ENCODE results near the gene THUMPD2. TPM values are rescaled to one million over a fixed set of nuclear protein-coding genes. Genes with fewer than 3 reads are reported as not detected.
"Not testable (repeated sequence)": the region's sequence is repeated elsewhere in the genome, so short reads cannot be mapped to it uniquely, and the experiment has no call there.

Gene THUMPD2, protein sequence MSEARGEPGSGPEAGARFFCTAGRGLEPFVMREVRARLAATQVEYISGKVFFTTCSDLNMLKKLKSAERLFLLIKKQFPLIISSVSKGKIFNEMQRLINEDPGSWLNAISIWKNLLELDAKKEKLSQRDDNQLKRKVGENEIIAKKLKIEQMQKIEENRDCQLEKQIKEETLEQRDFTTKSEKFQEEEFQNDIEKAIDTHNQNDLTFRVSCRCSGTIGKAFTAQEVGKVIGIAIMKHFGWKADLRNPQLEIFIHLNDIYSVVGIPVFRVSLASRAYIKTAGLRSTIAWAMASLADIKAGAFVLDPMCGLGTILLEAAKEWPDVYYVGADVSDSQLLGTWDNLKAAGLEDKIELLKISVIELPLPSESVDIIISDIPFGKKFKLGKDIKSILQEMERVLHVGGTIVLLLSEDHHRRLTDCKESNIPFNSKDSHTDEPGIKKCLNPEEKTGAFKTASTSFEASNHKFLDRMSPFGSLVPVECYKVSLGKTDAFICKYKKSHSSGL
- 4.3 and 6.0 TPM in 2 replicates for total RNA-seq

DNA sequence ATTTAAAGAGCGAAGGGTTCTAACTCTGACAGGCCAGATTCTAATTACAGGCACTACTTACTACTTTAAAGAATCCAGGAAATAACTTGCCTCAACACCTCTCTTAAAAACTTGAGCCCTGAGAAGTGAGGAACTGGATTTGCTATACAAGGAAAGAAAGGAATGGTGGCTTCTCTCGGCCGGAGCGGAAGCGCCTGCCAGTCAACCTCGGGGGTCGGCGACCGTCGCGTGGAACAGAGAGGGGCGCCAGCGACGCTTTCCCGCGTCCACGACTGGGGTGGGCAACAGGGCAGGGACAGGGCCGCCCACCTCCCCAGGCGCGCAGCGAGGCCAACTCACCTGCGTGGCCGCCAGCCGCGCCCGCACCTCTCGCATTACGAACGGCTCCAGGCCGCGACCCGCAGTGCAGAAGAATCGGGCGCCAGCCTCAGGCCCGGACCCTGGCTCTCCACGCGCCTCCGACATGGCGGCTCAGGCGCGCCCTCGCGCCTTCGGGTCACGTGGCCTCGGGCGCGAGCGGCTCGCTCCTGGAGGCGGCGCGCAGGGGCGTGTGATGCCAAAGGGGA lies at the start of gene THUMPD2:
THUMPD2 (minus strand) TSS at position 484 of the 566 bp plus-strand sequence; CDS start at position 465, 19 bp downstream.
- DNase-seq (ENCODE audit: extremely low read depth, low read depth, low spot score) = no peak

DNA sequence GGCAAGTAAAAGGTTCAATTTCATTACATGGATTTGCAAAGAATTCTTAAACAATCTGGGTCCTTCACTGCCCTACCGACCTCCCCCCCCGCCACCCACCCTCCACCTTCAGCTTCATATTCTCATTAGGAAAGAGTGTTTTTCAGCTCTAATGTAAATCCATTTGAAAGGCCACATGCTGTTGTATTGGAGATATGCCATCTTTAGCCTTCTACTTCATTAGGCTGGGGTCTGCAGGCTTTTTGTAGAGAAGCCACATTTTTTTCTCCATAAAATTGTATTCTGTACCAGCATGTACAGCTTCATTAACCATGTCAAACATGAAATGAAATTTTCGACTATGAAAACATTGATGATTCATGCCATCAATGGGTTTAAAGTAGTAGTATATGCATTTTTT lies 42.8 kb upstream of the THUMPD2 start:
- no peak for DNase-seq (ENCODE audit: extremely low read depth, low read depth, low spot score)

DNA sequence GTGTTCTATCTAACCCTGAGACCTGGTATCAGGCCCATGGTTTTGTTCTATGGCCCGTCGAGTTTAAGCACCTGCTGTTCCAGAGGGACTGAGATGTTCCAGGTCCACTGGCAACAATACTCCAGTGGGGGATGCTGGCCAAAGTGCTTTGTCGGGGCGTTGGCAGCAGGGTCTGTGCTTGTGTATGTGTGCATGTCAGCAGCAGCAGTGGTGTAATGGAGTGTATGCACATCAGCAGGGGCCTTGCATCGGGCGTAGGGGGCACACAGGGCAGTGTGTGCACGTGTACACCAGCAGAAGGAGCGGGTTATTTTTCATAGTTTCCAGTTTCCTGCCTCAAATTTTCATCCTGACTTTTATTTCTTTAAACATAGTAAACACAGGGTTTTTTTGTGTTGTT lies 37.8 kb upstream of the THUMPD2 start:
- DNase-seq (ENCODE audit: extremely low read depth, low read depth, low spot score) = no peak

DNA sequence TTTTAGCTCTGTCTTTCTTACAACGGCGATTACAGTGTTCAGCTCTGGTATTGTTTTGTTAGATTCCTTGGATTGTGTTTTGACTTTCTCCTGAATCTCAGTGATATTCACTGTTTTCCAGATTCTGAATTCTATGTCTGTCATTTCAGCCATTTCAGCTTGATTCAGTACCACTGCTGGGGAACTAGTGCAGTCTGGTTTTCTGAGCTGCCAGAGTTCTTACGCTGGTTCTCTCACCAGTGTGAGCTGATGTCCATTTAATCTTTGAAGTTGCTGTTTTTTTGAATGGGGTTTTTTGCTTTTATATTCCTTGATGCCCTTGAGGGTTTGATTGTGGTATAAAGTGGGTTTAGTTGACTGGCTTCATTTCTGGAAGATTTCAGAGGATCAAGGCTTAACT lies 37.4 kb upstream of the THUMPD2 start:
- DNase-seq (ENCODE audit: extremely low read depth, low read depth, low spot score) = no peak

DNA sequence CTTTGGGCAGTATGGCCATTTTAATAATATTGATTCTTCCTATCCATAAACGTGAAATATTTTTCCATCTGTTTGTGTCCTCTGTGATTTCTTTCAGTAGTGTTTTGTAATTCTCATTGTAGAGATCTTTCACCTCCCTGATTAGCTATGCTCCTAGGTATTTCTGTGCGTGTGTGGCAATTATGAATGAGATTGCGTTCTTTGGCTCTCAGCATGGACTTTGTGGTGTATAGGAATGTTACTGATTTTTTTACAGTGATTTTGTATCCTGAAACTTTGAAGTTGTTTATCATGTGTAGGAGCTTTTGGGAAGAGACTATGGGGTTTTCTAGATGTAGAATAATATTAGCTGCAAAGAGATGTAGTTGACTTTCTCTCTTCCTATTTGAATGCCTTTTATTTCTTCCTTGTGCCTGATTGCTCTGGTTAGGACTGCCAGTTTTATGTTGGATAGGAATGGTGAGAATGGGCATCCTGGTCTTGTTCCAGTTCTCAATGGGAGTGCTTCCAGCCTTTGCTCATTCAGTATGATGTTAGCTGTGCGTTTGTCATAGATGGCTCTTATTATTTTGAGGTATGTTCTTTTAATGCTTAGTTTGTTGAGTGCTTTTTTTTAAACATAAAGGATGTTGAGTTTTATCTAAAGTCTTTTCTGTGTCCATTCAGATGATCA lies 27.0 kb upstream of the THUMPD2 start:
- no peak for DNase-seq (ENCODE audit: extremely low read depth, low read depth, low spot score)

DNA sequence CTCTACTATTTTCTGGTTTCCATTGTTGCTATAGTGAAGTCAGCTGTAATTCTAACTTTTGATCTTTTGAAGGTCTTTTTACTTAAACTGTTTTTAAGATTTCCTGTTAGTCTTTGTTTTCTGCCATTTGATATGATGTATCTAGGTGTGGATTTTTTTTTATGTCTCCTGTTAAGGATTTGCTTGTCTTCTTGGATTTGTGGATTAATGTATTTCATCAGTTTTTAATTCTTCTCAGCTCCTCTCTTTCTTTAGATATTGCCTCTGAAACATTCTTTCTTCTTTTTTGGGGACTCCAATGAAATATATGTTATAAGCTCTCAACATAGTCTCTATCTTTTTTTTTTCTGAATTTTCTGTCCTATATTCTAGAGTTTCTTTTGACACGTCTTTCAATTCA lies 24.8 kb upstream of the THUMPD2 start:
- DNase-seq (ENCODE audit: extremely low read depth, low read depth, low spot score) = no peak

DNA sequence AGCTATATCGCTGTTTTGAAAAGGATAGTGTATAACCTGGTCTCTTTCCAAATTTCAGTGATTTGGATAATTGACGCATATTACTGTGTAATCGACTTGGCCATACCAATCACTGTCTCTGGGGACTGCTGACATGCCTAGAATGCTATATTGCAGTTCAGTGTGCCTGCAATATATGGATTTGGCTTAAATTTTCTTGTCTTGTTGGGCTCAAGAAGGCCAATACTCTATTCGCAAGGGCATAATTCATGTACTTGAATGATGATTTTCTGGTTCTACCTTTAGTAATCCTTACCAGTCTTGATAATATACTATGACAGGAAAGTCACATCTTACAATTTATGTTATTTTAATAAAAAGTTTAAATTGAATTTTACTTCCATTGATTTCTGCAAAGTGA lies 21.7 kb upstream of the THUMPD2 start:
- DNase-seq (ENCODE audit: extremely low read depth, low read depth, low spot score) = no peak

DNA sequence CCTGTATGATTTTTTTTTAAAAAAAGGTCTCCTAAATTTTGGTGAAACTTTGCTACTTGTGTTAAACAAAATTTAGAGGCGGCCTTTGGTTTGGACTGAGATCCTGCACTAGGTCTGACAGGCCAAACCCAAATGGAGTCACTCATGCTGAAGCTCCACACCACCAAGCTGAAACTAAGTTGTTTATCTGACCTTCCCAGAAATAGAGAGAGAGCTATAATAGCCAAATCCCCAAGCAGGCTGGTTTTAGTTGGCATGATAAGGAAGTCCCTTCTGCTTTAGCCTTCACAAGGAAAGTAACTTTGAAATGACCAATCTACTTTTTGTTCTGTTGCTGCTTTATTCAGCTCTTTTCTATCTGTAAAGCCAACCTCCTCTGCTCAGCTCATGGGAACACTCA lies 17.1 kb upstream of the THUMPD2 start:
- no peak for DNase-seq (ENCODE audit: extremely low read depth, low read depth, low spot score)

DNA sequence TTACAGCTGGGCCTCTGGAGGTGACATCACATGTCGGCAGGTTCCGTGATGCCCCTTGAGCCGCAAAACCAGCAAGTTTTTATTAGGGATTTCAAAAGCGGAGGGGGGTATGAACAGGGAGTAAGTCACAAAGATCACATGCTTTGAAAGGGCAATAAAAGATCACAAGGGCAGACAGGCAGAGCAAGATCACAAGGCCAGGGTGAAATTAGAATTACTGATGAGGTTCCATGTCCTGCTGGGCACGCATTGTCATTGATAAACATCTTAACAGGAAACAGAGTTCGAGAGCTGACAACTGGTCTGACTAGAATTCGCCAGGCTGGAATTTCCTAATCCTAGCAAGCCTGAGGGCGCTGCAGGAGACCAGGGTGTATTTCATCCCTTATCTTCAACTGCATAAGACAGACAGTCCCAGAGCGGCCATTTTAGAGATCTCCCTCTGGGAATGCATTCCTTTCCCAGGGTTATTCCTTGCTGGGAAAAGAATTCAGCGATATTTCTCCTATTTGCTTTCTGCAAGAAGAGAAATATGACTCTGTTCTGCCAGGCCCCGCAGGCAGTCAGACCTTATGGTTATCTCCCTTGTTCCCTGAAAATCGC lies 11.3 kb upstream of the THUMPD2 start:
- not testable (repeated sequence) for DNase-seq (ENCODE audit: extremely low read depth, low read depth, low spot score)

DNA sequence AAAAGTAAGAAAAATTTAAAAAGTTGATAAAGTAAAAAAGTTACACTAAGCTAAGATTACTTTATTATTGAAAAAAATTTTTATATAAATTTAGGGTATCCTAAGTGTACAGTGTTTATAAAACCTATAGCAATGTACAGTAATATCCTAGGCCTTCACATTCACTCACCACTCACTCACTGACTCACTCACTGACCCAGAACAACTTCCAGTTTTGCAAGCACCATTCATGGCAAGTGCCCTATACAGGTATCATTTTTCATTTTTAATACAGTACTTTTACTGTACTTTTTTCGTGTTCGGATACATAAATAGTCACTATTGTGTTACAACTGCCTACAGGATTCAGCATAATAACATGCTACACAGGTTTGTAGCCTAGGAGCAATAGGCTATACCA lies 8.9 kb upstream of the THUMPD2 start:
- no peak for DNase-seq (ENCODE audit: extremely low read depth, low read depth, low spot score)

DNA sequence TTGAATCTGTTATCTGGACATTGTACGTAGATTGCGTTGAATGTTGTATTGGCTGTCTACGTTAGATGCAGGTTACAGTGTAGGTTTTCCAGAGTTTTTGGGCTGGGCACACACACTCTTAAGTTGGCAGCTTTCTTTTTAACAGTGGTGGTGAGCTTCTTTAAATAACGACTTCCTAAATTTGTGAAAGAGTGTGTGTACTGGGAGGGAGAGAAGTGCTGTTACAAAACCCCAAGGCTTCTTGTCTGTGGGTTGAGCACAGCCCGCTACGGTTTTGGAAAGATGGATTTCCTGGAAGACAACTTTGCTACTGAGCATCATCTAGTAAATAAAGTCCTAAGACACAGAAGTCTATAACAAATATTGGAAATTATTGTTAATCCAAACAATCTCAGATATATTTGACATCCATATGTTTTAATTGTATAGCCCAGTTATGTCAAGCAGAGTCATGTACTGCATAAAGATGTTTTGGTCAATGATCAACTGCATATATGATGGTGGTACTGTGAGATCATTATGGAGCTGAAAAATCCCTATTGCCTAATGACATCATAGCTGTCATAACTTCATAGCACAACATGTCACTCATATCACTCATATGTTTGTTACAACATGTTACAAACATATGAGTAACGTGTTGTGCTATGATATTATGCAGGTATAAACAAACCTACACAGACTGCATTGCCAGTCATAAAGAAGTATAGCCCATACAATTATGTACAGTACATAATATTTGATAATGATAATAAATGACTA lies 7.9 kb upstream of the THUMPD2 start:
- DNase-seq (ENCODE audit: extremely low read depth, low read depth, low spot score) = no peak

DNA sequence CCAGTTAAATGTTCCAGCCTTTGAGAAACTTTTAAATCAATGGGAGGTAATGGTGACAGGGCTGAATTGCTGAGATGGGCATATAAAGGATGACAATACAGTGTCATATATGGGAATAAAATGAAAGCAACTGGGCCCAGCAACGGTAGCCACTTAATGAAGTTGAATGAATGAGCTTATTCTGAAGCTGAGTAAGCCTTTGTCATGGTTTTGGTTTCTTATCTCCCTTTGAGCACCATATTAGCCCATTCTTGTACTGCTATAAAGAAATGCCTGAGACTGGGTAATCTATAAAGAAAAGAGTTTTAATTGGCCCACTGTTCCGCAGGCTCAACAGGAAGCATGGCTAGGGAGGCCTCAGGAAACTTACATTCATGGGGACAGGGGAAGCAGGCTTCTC lies 3.5 kb upstream of the THUMPD2 start:
- no peak for DNase-seq (ENCODE audit: extremely low read depth, low read depth, low spot score)

DNA sequence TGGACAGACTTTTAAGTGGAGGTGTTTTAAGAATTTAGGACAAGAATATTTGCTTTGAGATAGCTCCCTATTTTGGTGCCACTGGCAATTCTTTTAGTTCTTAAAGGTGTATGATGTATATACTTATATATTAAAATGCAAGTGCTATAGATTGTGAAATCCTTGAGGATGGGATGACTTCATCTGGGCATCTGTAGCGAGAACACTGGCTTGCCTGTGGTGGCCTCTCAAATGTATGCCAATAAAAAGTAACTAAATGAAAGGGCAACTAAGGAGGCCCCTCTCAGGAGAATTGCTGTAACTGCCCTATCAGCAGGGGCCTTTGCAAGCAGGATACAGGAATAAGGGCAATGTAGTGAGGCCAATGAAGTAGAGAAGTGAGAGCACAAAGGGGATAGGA lies 2.6 kb upstream of the THUMPD2 start:
- DNase-seq (ENCODE audit: extremely low read depth, low read depth, low spot score) = no peak

DNA sequence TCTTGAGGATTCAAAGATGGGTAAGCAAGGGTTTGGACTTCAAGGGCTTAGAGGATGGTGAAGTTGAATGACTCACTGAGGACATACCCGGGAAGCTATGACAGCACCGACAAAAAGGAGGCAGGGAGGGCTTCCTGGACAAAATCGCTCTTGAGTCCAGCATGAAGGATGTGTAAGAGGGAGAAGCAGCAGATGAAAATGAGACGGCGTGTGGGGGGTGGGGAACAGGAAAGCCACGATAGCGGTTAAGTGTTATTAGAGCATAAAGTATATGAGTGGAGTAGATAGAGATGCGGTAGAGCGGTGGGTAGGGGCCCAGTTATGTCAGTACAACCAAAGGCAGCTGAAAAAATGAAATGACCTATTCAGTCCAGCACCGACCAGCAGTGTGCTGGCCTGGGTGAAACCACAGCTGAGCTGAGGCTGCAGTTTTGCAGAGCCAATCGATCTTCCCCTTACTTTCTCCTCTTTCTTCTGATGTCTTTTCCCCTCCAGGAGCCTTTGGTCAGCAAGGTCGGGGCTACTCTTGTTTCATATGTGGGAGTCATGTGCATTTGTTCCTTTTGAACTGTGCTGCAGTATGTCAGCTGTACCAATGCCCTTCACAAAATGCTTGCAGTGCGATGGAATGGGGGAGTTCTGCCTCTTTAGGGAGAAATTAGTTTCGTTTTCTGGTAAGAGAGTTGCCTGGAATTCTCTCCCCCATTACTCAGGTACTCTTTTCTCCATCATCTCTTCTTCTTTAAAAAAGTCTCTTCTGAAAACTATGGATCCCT lies 2.0 kb upstream of the THUMPD2 start:
- DNase-seq (ENCODE audit: extremely low read depth, low read depth, low spot score) = no peak

DNA sequence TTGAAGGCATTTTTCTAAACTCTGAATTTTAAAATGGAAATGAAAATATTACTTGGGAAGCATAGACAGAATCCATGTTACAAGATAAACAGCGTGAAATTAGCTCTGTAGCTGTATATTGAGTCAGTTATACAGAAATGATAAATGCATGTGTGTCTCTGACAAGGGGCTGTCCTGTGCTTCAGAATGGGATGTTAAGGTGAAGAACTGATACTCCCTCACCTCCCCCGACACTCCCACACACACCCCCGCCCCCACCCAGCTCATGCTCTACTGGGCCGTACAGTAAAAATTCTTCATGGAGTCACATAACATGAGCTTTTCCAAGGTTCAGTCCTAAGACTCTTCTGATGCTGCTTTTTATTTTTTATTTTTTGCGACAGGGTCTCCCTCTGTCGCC lies 869 bp upstream of the THUMPD2 start:
- DNase-seq (ENCODE audit: extremely low read depth, low read depth, low spot score) = no peak

DNA sequence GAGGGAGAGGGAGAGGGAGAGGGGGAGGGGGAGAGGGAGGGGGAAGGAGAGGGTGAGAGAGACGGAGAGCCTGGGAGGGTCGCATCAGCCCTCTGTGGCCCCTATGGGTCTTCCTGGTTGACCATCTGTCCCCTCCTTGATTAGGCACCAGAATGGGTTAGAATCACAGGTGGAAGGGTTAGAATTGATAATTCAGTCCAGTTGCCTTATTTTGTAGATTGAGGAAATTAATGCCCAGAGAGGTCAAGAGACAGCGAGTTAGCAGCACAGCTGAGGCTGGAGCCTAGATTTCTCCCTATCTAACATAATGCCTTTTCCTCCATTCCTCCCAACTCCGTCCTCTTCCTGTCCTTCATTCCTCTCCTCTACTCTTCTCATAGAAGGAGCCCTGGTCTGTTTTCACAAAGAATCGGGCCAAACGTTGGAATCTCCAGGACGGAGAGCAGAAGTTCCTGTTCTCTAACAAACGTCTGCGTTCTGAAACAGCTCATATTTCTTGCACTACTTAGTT lies 338 bp upstream of the THUMPD2 start:
- no peak for DNase-seq (ENCODE audit: extremely low read depth, low read depth, low spot score)

DNA sequence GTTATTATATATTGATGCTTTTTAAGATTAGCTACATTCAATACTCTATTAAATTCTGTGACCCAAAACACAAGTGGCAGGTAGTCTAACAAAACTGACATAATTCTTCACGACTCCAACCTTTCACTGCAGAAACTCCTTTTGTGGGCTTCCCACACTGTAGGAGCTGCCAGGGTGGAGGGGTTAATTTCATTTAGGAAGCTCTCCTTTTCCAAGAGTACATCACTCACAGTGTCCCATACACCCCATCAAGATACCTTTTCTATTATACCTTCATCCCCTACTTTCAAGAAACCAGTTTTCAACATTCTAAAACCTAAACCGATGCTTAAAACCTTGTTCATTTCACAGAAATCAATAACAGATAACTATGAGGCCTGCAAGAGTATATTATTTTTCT lies 825 bp downstream of the THUMPD2 start:
- no peak for DNase-seq (ENCODE audit: extremely low read depth, low read depth, low spot score)

DNA sequence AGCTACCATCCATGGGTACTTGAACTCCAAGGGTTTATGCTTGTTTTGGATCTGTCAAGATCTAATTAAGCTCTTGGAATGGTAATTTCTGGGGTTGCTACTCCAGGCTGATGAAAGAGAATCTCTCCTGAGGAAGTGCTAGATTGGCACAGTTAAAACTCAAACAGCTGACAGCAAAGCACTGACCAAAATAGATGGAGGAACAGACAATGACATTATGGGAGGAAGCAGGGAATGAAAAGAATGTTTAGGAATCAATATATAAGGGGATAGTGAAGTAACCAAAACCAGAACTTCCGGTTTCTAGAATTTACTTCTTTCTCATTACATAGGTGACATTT lies 6.3 kb downstream of the THUMPD2 start:
- no peak for DNase-seq (ENCODE audit: extremely low read depth, low read depth, low spot score)

DNA sequence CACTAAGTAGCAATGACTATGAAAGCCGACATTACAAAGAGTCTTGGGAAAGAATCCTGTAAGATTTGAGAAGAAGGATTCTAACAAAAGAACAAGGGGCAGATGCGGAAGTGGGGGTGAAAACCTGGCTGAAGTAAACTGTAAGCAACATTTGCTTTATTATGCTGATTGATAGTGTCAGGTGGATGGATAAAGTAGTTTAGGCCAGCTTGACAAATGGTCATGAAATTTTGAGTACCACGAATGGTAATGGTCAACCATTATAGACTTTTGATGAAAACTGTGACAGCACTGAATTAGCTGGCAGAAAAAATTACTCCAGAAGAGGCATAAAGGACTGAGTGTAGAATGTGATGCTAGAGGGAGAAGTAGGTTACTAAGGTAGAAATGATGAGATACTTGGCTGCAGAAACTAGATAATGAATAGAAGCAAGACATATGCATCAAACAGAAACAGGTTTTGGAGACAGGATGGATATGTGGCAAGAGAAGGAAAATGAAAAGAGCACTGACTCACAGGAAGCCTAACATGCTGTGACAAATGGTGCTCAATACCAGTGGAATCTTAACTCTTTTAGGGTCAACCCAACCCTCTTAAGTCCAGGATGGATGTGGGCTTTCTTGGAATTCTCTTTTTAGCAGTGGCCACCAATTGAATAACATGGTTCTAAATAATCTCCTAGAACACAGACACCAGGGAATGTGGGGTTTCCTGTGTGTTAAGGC lies 6.8 kb downstream of the THUMPD2 start:
- no peak for DNase-seq (ENCODE audit: extremely low read depth, low read depth, low spot score)
